ENCODE measurements around the gene CACNG3. TPM values are rescaled to one million over a fixed set of nuclear protein-coding genes. Genes with fewer than 3 reads are reported as not detected.

Gene CACNG3
- total RNA-seq, 1 experiment from 2014 or later = not detected

- Histone ChIP-seq H3K79me2 (ENCODE audit: low read depth) (no peaks in the 10 kb centered on the region), H3K27me3 (ENCODE audit: insufficient read depth, low read depth) (peaks cover 76% of the 10 kb centered on the region), H3K36me3 (ENCODE audit: low read depth) (no peaks in the 10 kb centered on the region), H2AFZ (no peak overlapping the region), H4K20me1 (ENCODE audit: insufficient read depth) (no peaks in the 10 kb centered on the region), H3K9me3 (ENCODE audit: insufficient read depth, low read depth) (no peaks in the 10 kb centered on the region), H3F3A (ENCODE audit: insufficient read depth, low read depth) (no peaks in the 10 kb centered on the region), H3K4me2 (no peak overlapping the region), H3K27ac (no peak overlapping the region), H3K4me3 (no peak overlapping the region), H3K9me2 (ENCODE audit: insufficient read depth) (no peaks in the 10 kb centered on the region), H3K4me1 (replicated peaks; ENCODE audit: insufficient read depth) (no peaks in the 10 kb centered on the region)
- TF ChIP-seq EZH2 (IDR thresholded peaks at IDR 0.05; ENCODE audit: low read depth) (no peak), CTCF (conservative IDR thresholded peaks at IDR 0.05) (no peak)
- POLR2A ChIA-PET (ENCODE audit: unreplicated experiment) = no interaction called here
- DNase-seq = no peak
- CTCF ChIA-PET = no interaction called here
- intact Hi-C loops (cut with micrococcal nuclease; ENCODE audit: unreplicated experiment) = no loop called here
- BruUV-seq (replicated peaks) = no TSS peak
Measured at GRCh38 chr16:24214992-24215391, 41.1 kb upstream of the CACNG3 start.

GRCh38 chr16:24216961-24217360 lies 39.2 kb upstream of the CACNG3 start:
- ChIA-PET CTCF (no interaction called here), POLR2A (ENCODE audit: unreplicated experiment) (no interaction called here)
- Histone ChIP-seq H3F3A (ENCODE audit: insufficient read depth, low read depth) (no peaks in the 10 kb centered on the region), H3K9me2 (ENCODE audit: insufficient read depth) (no peaks in the 10 kb centered on the region), H2AFZ (no peak overlapping the region), H4K20me1 (ENCODE audit: insufficient read depth) (no peaks in the 10 kb centered on the region), H3K4me3 (no peak overlapping the region), H3K36me3 (ENCODE audit: low read depth) (no peaks in the 10 kb centered on the region), H3K9me3 (ENCODE audit: insufficient read depth, low read depth) (no peaks in the 10 kb centered on the region), H3K27me3 (ENCODE audit: insufficient read depth, low read depth) (peaks cover 61% of the 10 kb centered on the region), H3K4me2 (no peak overlapping the region), H3K4me1 (replicated peaks; ENCODE audit: insufficient read depth) (no peaks in the 10 kb centered on the region), H3K27ac (no peak overlapping the region), H3K79me2 (ENCODE audit: low read depth) (no peaks in the 10 kb centered on the region)
- TF ChIP-seq CTCF (conservative IDR thresholded peaks at IDR 0.05) (no peak), EZH2 (IDR thresholded peaks at IDR 0.05; ENCODE audit: low read depth) (no peak)
- BruUV-seq (replicated peaks) = no TSS peak
- no peak for DNase-seq
- intact Hi-C loops (cut with micrococcal nuclease; ENCODE audit: unreplicated experiment) = no loop called here

GRCh38 chr16:24217461-24217860 lies 38.7 kb upstream of the CACNG3 start:
- H3K79me2 ChIP-seq (ENCODE audit: low read depth) = no peaks in the 10 kb centered on the region
- POLR2A ChIA-PET (ENCODE audit: unreplicated experiment) = no interaction called here
- no peaks in the 10 kb centered on the region for H3F3A ChIP-seq (ENCODE audit: insufficient read depth, low read depth)
- H3K9me3 ChIP-seq (ENCODE audit: insufficient read depth, low read depth) = no peaks in the 10 kb centered on the region
- no peaks in the 10 kb centered on the region for H3K36me3 ChIP-seq (ENCODE audit: low read depth)
- no peaks in the 10 kb centered on the region for H3K9me2 ChIP-seq (ENCODE audit: insufficient read depth)
- no peak overlapping the region for H3K4me3 ChIP-seq
- H3K27ac ChIP-seq = no peak overlapping the region
- H2AFZ ChIP-seq = no peak overlapping the region
- intact Hi-C loops (cut with micrococcal nuclease; ENCODE audit: unreplicated experiment) = no loop called here
- no peaks in the 10 kb centered on the region for H3K4me1 ChIP-seq (replicated peaks; ENCODE audit: insufficient read depth)
- H3K4me2 ChIP-seq = no peak overlapping the region
- no peaks in the 10 kb centered on the region for H4K20me1 ChIP-seq (ENCODE audit: insufficient read depth)
- BruUV-seq (replicated peaks) = no TSS peak
- TF ChIP-seq CTCF (conservative IDR thresholded peaks at IDR 0.05) (no peak), EZH2 (IDR thresholded peaks at IDR 0.05; ENCODE audit: low read depth) (no peak)
- peaks cover 59% of the 10 kb centered on the region for H3K27me3 ChIP-seq (ENCODE audit: insufficient read depth, low read depth)
- DNase-seq = no peak
- CTCF ChIA-PET = no interaction called here

Measured in PC-9 (cell line).